CD4-positive, alpha-beta T cell treated with Interferon gamma for 1 hour (primary cell): ENCODE results near the gene TTC1.
"Not testable (repeated sequence)": the region's sequence is repeated elsewhere in the genome, so short reads cannot be mapped to it uniquely, and the experiment has no call there.

ENCODE experiments used
- DNase-seq: peaks from one replicate; pipeline ENCODE4 v3.0.0-alpha.2; 2020

TTC1 gene

GRCh38 chr5:160007514-160007913, 1.4 kb upstream of the TTC1 start:
- no peak for DNase-seq

GRCh38 chr5:160008529-160008876, 436 bp upstream of the TTC1 start:
- not testable (repeated sequence) for DNase-seq

GRCh38 chr5:160009591-160009989, 651 bp downstream of the TTC1 start:
- no peak for DNase-seq

GRCh38 chr5:160011471-160011870, 2.5 kb downstream of the TTC1 start:
- no peak for DNase-seq

GRCh38 chr5:160014197-160014596, 5.3 kb downstream of the TTC1 start:
- not testable (repeated sequence) for DNase-seq

- DNase-seq = no peak
Measured at GRCh38 chr5:160018945-160019625, 10.1 kb downstream of the TTC1 start.

- no peak for DNase-seq
Measured at GRCh38 chr5:160020266-160020770, 11.4 kb downstream of the TTC1 start.

GRCh38 chr5:160020964-160021363, 12.0 kb downstream of the TTC1 start:
- no peak for DNase-seq

GRCh38 chr5:160021831-160022446, 13.0 kb downstream of the TTC1 start:
- peak; percentile 27 for DNase-seq

GRCh38 chr5:160023007-160023907, 14.3 kb downstream of the TTC1 start:
- no peak for DNase-seq

- no peak for DNase-seq
Measured at GRCh38 chr5:160023908-160024630, 15.1 kb downstream of the TTC1 start.

- DNase-seq = no peak
Measured at GRCh38 chr5:160029004-160029403, 20.1 kb downstream of the TTC1 start.

GRCh38 chr5:160029540-160030139, 20.7 kb downstream of the TTC1 start:
- no peak for DNase-seq

- DNase-seq = no peak
Measured at GRCh38 chr5:160030631-160031377, 21.9 kb downstream of the TTC1 start.

GRCh38 chr5:160033546-160034252, 24.8 kb downstream of the TTC1 start:
- no peak for DNase-seq

GRCh38 chr5:160036243-160036642, 27.3 kb downstream of the TTC1 start:
- DNase-seq = no peak

GRCh38 chr5:160036884-160037283, 27.9 kb downstream of the TTC1 start:
- DNase-seq = no peak

- no peak for DNase-seq
Measured at GRCh38 chr5:160039810-160040470, 31.0 kb downstream of the TTC1 start.

GRCh38 chr5:160040471-160040835, 31.5 kb downstream of the TTC1 start:
- DNase-seq = no peak

- DNase-seq = no peak
Measured at GRCh38 chr5:160042671-160043070, 33.7 kb downstream of the TTC1 start.

- DNase-seq = no peak
Measured at GRCh38 chr5:160044391-160044804, 35.5 kb downstream of the TTC1 start.
